Stimulated activated CD8-positive, alpha-beta memory T cell treated with anti-CD3 and anti-CD28 coated beads, Interleukin-15, amount 100 ng/mL, for 4 hours (primary cell): ENCODE measurements around the gene EXOC2.
"Not testable (repeated sequence)": the region's sequence is repeated elsewhere in the genome, so short reads cannot be mapped to it uniquely, and the experiment has no call there.

Experiments used
- DNase-seq, 2 donors: peaks; one replicate each; pipeline ENCODE4 v3.0.0-alpha.2; 2020; ENCODE audit warnings: low read depth in 2 of 2

Gene EXOC2

DNA sequence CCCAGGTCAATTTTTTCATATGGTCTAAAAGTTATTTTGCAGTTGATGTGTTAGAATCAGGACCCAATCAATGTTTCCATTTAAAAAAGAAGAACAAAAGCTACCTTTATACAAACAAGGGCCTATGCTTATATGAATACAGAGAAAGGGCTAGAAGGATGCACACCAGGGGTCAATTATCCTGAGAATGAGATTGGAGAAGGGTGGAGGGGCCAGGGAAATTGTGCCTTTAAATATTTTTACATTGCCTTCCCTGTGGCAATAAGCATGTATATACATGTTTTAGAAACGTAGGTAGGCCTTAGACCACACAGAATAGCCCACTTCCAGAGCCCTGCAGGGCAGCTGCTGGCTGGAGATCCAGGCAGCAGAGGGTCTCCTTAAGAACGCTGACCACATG is 12.7 kb downstream of the EXOC2 start:
- no peak for DNase-seq

GRCh38 chr6:679282-679681 is 13.7 kb downstream of the EXOC2 start:
- DNase-seq: no peak

DNA sequence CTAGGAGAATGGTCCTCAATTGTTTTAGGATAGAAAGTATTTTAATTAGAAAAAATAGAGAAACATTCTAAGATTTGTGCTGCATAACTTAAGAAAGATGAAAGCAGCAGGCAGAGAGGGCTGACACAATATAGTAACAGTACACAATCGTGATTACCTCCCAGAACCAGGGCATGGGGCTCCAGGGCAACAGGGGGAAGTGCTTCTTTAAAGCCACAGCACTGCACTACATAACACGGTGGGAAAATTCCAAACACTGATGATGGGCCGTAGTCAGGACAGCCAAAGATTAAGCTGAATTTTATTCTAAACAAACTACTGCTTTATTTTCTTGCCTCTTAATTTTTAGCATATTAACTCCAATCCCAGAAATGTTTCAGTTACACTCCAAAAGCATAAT is 14.4 kb downstream of the EXOC2 start:
- no peak for DNase-seq

- DNase-seq: no peak
Measured at GRCh38 chr6:677919-678318, 15.0 kb downstream of the EXOC2 start.

DNA sequence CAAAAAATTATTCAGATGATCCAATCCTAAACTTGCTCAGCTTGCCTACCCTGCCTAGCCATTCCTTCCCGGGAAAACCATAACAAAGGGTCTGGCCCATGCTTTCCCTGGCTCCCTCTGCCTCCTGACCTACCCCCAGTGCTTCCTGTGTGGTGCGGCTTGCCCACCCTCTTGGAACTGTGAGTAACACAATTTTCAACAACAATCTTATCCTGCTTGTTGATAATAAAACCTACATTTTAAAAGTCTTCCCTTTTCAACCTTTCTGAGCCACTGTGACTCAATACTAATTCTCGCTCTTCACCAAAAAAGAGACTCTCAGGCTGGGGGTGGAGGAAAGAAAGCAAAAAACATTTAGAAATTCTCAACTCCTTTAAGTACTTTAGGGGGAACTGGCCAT is 18.0 kb downstream of the EXOC2 start:
- DNase-seq: no peak

GRCh38 chr6:674406-674805 is 18.5 kb downstream of the EXOC2 start:
- DNase-seq: no peak

- no peak for DNase-seq
Measured at GRCh38 chr6:667253-667927, 25.5 kb downstream of the EXOC2 start.

GRCh38 chr6:665403-666267 is 27.3 kb downstream of the EXOC2 start:
- no peak for DNase-seq

DNA sequence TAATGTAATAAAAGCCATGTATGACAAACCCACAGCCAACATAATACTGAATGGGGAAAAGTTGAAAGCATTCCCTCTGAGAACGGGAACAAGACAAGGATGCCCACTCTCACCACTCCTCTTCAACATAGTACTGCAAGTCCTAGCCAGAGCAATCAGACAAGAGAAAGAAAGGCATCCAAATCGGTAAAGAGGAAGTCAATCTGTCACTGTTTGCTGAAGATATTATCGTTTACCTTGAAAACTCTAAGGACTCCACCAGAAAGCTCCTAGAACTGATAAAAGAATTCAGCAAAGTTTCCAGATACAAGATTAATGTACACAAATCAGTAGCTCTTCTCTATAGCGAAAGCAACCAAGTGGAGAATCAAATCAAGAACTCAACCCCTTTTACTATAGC is 29.2 kb downstream of the EXOC2 start:
- DNase-seq: not testable (repeated sequence)

GRCh38 chr6:659716-660581 is 33.0 kb downstream of the EXOC2 start:
- DNase-seq: no peak

GRCh38 chr6:658244-658643 is 34.7 kb downstream of the EXOC2 start:
- no peak for DNase-seq

DNA sequence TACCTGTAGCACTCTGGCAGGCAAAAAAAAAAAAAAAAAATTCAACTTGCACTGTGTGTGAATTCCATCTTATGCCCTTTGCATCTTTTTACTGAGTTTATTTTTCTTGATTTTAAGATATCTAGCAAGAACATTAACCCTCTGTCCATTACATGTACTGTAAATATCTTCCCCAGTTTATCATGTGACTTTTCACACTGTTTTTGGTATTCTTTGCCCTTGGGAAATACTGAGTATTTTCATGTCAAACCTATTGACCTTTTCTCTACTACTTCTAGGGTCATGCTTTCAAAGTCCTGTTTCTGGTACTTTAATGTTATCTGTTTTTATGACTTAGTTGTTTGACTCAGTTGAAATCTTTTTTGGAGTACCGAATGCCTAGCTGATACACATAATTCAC is 35.2 kb downstream of the EXOC2 start:
- no peak for DNase-seq

- DNase-seq: no peak
Measured at GRCh38 chr6:656460-657252, 36.3 kb downstream of the EXOC2 start, which contains the start of gene HUS1B. TSS of gene HUS1B (minus strand) at chr6:657100. CDS start at chr6:656944, 156 bp downstream.

DNA sequence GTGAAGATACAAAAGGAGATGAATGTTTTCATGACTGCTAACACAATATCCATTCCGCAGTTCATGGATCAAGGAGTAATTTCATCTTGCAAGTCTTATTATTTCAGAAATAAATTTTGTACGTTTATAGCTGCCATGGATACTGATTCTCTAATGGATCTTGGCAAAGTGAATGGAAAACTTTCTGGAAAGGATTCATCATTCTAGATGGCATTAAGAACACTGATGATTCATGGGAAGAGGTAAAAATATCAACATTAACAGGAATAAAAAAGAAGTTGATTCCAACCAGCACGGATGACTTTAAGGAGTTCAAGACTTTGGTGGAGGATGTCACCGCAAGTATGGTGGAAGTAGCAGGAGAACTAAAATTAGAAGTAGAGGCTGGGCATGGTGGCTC is 38.8 kb downstream of the EXOC2 start:
- no peak for DNase-seq

- DNase-seq: no peak
Measured at GRCh38 chr6:652865-653264, 40.1 kb downstream of the EXOC2 start.

DNA sequence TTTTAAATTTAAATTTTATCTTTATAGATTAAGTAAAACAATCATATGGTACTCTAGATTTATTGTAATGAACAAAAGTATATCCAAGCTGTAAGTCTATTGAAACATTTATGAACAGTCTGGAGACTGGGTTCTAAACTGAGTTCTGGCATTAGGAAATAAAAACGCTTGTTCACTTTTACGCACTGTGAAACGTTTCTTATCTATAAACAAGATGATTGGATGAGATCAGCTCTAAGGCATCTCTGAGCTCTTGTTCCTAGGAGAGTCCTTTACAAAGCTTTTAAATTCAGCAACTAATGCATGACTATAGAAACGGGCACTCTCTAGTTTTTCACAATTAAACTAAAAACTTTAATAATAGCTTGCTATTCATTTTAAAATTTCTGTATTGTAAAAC is 42.8 kb downstream of the EXOC2 start:
- DNase-seq: no peak

DNA sequence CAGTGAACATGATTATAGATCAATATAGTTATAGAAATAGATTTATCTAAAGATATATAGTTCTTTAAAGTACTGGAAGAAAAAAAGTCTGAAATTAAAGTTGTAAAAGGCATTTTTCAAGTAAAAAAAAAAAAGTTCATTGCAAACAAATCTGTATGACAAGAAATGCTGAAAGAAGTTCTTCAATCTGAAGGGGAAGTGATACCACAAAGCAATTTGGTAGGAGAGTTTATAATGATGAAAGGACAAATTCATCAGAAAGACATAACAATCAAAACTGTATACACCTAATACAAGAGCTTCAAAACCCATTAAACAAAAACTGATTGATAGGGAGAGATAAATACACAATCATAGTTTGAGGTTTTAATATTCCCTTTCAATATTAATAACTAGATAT is 50.1 kb downstream of the EXOC2 start:
- DNase-seq: no peak

GRCh38 chr6:641225-641985 is 51.5 kb downstream of the EXOC2 start:
- no peak for DNase-seq

DNA sequence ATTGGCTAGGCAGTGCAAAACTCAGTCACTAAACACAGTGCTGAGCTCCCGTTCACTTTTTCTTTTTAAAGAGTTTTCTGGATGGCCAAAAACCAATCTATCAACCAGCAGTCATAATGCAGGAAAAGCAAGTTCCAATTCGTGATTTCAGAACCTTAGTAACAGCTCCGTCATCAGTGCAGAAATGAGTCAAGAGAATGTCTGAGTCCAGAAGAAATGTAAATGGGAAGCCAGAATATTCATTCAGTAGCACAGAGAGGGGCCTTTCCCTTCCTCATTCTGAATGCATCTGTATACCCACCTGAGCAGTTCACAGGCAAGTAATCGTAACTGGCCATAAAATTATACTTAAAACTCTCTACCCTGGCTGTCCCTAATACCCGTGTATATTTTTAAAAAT is 56.5 kb downstream of the EXOC2 start:
- DNase-seq: no peak

GRCh38 chr6:635233-635632 is 57.7 kb downstream of the EXOC2 start:
- DNase-seq: no peak

GRCh38 chr6:633611-634010 is 59.3 kb downstream of the EXOC2 start:
- no peak for DNase-seq
